ENCODE data around the gene CALCOCO1. TPM values are rescaled to one million over a fixed set of nuclear protein-coding genes. Genes with fewer than 3 reads are reported as not detected.
A peak's percentile ranks its signal among the peaks of the same experiment; 100 is the strongest.

CALCOCO1 gene
- total RNA-seq, 2 donors from 2014 or later, result 272 to 336 TPM

DNA sequence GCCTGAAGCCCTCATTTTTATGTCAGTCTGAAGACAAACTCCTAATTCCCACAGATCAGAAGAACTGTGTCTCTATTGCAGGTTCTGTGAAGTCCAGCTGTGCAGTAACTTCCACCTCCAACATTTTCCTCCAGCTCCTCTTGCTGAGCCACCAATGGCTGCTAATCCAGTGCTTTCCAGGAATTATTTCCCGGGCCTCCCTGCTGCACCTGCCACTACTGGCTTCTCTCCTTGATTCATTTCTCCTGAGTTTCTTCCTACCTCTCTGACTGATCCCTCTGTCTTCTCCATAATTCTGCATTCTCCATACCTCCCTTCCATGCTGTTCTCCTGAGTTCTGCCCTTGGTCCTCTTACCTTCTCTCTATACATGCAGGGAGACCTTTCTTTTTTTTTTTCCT is 21.2 kb downstream of the CALCOCO1 start:
- Histone ChIP-seq H3K36me3 (no peaks in the 10 kb centered on the region), H3K27me3 (replicated peaks; ENCODE audit: insufficient read depth) (no peaks in the 10 kb centered on the region), H3K9me3 (no peaks in the 10 kb centered on the region), H3K4me3 (no peak overlapping the region), H3K4me1 (ENCODE audit: control insufficient read depth in 1 of 2, low read depth in 2 of 2) (no peaks in the 10 kb centered on the region), H3K27ac (no peak overlapping the region)
- DNase-seq (ENCODE audit: low spot score), result no peak
- TF ChIP-seq, protein P1, sequence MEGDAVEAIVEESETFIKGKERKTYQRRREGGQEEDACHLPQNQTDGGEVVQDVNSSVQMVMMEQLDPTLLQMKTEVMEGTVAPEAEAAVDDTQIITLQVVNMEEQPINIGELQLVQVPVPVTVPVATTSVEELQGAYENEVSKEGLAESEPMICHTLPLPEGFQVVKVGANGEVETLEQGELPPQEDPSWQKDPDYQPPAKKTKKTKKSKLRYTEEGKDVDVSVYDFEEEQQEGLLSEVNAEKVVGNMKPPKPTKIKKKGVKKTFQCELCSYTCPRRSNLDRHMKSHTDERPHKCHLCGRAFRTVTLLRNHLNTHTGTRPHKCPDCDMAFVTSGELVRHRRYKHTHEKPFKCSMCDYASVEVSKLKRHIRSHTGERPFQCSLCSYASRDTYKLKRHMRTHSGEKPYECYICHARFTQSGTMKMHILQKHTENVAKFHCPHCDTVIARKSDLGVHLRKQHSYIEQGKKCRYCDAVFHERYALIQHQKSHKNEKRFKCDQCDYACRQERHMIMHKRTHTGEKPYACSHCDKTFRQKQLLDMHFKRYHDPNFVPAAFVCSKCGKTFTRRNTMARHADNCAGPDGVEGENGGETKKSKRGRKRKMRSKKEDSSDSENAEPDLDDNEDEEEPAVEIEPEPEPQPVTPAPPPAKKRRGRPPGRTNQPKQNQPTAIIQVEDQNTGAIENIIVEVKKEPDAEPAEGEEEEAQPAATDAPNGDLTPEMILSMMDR (IDR thresholded peaks at IDR 0.05), result no peak
- ATAC-seq (ENCODE audit: insufficient number of reproducible peaks, low FRiP score, low read depth), result no peak

- Histone ChIP-seq H3K27me3 (replicated peaks; ENCODE audit: insufficient read depth) (no peaks in the 10 kb centered on the region), H3K9me3 (no peaks in the 10 kb centered on the region), H3K4me3 (no peak overlapping the region), H3K4me1 (ENCODE audit: control insufficient read depth in 1 of 2, low read depth in 2 of 2) (no peaks in the 10 kb centered on the region), H3K36me3 (no peaks in the 10 kb centered on the region), H3K27ac (no peak overlapping the region)
- DNase-seq (ENCODE audit: low spot score), result no peak
- no peak for ATAC-seq (ENCODE audit: insufficient number of reproducible peaks, low FRiP score, low read depth)
- TF ChIP-seq, protein P1 (IDR thresholded peaks at IDR 0.05), result no peak
These were observed 23.5 kb downstream of the CALCOCO1 start for GRCh38 chr12:53703756-53704155.

DNA sequence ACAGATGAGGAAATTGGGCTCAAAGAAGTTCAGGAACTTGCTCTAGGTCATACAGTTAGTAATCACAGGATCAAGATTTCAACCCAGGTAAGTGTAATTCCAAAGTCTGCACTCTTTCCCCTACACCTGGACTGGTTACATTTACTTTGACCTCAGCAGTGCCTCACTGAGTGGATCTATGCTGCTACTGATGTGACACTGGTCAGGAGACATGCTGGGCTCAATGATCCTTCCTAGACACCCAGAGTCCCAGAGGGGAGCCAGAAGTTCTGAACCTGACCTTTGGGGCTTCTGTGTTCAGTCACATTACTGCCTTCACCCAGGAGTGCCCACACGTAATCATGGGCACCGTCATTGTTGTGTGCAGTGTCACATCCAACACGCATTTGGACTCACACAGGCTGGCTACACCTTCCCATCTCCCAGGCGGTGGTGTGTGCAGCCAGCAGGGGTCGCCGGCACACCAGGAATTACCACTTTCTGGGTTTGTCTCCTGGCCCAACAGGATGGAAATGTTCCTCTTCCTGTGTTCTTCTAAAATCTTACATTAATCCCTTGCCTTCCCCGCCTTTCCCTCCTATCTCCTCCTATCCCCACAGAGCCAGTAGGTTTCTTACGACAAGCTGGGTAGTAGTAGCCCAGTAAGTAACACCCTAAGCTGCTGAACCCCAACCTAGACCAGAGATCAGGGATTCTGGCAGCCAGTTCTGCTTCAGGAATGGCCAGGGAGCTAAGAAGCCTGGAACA is 25.6 kb downstream of the CALCOCO1 start:
- no peaks in the 10 kb centered on the region for H3K36me3 ChIP-seq

GRCh38 chr12:53700567-53700966 is 26.7 kb downstream of the CALCOCO1 start:
- peaks cover 10% of the 10 kb centered on the region for H3K27me3 ChIP-seq (replicated peaks; ENCODE audit: insufficient read depth)
- TF ChIP-seq, protein P1 (IDR thresholded peaks at IDR 0.05), result no peak

More for the DNA sequence above, 25.6 kb downstream of the CALCOCO1 start:
- H3K27me3 ChIP-seq (replicated peaks; ENCODE audit: insufficient read depth), result peaks cover 10% of the 10 kb centered on the region
- ATAC-seq (ENCODE audit: insufficient number of reproducible peaks, low FRiP score, low read depth) (peak; percentile 47), DNase-seq (ENCODE audit: low spot score) (peak; percentile 42)
- H3K4me3 ChIP-seq, result no peak overlapping the region
- no peak overlapping the region for H3K27ac ChIP-seq
- H3K4me1 ChIP-seq (ENCODE audit: control insufficient read depth in 1 of 2, low read depth in 2 of 2), result no peaks in the 10 kb centered on the region
- H3K9me3 ChIP-seq, result no peaks in the 10 kb centered on the region
- TF ChIP-seq, protein P1 (IDR thresholded peaks at IDR 0.05), result peak; percentile 86

GRCh38 chr12:53699678-53700025 is 27.6 kb downstream of the CALCOCO1 start:
- H3K27me3 ChIP-seq (replicated peaks; ENCODE audit: insufficient read depth), result peaks cover 10% of the 10 kb centered on the region
- H3K4me3 ChIP-seq, result no peak overlapping the region
- TF ChIP-seq, protein P1 (IDR thresholded peaks at IDR 0.05), result no peak
- H3K36me3 ChIP-seq, result no peaks in the 10 kb centered on the region
- DNase-seq (ENCODE audit: low spot score), result no peak
- no peak overlapping the region for H3K27ac ChIP-seq
- peaks cover 0 to 14% of the 10 kb centered on the region in 2 donors for H3K4me1 ChIP-seq (ENCODE audit: control insufficient read depth in 1 of 2, low read depth in 2 of 2)
- no peaks in the 10 kb centered on the region for H3K9me3 ChIP-seq
- no peak for ATAC-seq (ENCODE audit: insufficient number of reproducible peaks, low FRiP score, low read depth)

More at GRCh38 chr12:53700567-53700966, 26.7 kb downstream of the CALCOCO1 start:
- H3K9me3 ChIP-seq, result no peaks in the 10 kb centered on the region
- ATAC-seq (ENCODE audit: insufficient number of reproducible peaks, low FRiP score, low read depth) (no peak), DNase-seq (ENCODE audit: low spot score) (no peak)
- no peak overlapping the region for H3K4me3 ChIP-seq
- H3K4me1 ChIP-seq (ENCODE audit: control insufficient read depth in 1 of 2, low read depth in 2 of 2), result peaks cover 0 to 11% of the 10 kb centered on the region in 2 donors
- H3K36me3 ChIP-seq, result no peaks in the 10 kb centered on the region
- no peak overlapping the region for H3K27ac ChIP-seq

Data from thoracic aorta (tissue), 2 donors.